NT2/D1 (cell line): Measurements from ENCODE around the gene RAB5IF.

ENCODE experiments used
- YY1 ChIP-seq: IDR thresholded peaks from 2 replicates; pipeline ENCODE4 v1.6.1; 2011; ENCODE audit not compliant: insufficient read length, insufficient read depth
- ZNF274 ChIP-seq: IDR thresholded peaks from 2 replicates; pipeline ENCODE4 v1.6.1; 2011; ENCODE audit warnings: mild to moderate bottlenecking, low read depth, low read length

DNA sequence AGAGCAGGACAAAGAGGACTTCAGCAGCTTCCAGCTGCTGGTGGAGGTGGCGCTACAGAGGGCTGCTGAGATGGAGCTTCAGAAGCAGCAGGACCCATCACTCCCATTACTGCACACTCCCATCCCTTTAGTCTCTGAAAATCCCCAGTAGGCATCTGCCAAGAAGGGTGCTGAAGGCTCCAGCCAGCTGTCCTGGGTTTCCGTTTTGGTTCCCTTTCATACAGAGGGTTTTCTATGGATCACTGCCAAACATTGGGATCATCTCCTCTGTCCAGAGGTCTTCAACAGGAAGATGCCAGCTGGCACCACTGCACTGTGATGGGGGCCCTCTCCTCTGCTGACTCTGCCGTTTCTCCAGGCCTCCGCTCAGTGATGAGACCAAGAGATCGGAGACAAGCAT lies 14.3 kb upstream of the RAB5IF start:
- TF ChIP-seq ZNF274 (no peak), YY1 (no peak)
